ENCODE results near the gene TKTL1. TPM values are rescaled to one million over a fixed set of nuclear protein-coding genes. Genes with fewer than 3 reads are reported as not detected.

Gene TKTL1
- not detected in 2 replicates for total RNA-seq

GRCh38 chrX:154295664-154296310 lies at the start of gene TKTL1:
Gene TKTL1 (plus strand): TSS chrX:154295795. CDS start chrX:154295860, 65 bp downstream.

DNA sequence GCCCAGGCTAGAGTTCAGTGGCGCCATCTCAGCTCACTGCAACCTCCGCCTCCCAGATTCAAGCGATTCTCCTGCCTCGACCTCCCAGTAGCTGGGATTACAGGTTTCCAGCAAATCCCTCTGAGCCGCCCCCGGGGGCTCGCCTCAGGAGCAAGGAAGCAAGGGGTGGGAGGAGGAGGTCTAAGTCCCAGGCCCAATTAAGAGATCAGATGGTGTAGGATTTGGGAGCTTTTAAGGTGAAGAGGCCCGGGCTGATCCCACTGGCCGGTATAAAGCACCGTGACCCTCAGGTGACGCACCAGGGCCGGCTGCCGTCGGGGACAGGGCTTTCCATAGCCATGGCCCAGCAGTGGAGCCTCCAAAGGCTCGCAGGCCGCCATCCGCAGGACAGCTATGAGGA lies 38.3 kb upstream of the TKTL1 start, which contains the start of gene OPN1MW3:
Gene OPN1MW3 (plus strand): TSS at position 301 of the 400 bp plus-strand sequence. CDS start 38 bp downstream, at position 339.

DNA sequence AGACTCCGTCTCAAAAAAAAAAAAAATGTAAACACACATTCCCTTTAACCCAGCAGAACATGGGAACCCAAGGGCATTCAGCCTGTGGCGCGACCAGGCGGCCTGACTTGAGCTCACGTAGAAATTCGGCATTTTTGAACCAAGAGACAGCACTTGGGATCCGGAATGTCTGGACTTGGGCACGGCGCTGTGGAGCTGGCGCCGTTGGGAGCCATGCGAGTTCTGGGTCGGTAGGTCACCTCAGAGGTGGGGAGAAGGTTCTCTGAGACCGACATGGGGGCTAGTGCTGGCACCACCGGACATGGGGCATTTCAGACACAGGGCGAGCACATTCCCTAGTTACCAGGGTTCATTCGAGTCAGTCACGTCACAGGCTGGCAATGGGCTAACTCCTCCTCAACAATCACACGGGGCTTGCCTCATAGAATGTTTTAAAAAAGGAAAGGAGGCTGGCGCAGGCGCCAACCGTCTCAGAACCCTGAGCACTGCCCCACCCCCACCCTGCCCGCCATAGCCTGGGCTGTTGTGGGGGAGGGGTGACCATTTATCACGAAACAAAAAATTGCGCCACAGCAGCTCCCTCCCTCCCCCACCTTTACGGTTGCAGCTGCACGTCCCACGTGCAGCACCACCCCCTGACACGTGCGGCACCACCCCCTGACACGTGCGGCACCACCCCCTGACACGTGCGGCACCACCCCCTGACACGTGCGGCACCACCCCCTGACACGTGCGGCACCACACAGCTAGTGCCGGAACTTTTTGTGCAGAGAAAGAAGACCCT lies 612 bp upstream of the TKTL1 start, which contains the start of gene TEX28:
Gene TEX28 (minus strand): TSS at position 334 of the 784 bp plus-strand sequence. CDS start 3,007 bp downstream, outside the sequence.

DNA sequence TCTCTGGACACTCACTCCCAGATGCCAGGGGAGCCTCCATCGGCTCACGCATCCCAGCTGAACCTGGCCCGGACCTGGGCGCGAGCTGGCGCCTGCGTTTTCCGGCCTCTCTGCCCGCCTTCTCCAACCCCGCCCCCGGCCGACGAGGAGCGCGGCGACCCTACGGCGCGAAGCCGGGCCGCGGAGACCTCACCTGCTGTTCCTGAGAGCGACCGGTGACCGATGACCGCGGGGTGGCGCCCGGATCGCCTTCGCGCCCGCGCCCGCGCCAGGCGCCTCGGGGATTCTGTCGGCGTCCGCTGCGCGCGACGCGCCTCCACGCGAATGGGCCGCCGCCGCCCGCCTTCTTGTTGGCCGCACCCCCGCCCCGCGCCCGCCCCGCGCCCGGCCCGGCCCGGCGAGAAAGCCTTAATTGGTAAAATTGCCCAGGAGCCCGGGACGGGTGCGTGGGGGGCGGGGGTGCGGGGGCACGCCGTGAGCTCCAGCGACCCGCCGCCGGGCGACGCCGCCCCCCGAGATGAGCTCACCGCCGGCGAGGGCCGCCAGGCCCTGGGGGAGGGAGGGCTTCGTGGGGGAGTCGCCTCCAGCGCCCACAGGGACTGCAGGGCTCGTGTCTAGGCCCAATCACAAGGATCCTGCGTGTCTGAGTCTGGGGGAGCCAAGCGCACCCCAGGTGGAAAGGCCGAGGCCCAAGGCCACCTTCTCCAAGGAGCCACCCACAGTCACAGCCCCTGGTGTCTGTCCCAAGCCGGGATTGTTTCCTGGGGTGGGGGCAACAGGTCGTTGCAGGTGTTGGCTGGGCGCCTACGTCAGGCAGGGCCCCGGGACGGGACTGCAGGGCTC lies 78.9 kb downstream of the TKTL1 start, which contains the start of gene FLNA:
Gene FLNA (minus strand): TSS at position 322 of the 843 bp plus-strand sequence. CDS start 3,389 bp downstream, outside the sequence.

DNA sequence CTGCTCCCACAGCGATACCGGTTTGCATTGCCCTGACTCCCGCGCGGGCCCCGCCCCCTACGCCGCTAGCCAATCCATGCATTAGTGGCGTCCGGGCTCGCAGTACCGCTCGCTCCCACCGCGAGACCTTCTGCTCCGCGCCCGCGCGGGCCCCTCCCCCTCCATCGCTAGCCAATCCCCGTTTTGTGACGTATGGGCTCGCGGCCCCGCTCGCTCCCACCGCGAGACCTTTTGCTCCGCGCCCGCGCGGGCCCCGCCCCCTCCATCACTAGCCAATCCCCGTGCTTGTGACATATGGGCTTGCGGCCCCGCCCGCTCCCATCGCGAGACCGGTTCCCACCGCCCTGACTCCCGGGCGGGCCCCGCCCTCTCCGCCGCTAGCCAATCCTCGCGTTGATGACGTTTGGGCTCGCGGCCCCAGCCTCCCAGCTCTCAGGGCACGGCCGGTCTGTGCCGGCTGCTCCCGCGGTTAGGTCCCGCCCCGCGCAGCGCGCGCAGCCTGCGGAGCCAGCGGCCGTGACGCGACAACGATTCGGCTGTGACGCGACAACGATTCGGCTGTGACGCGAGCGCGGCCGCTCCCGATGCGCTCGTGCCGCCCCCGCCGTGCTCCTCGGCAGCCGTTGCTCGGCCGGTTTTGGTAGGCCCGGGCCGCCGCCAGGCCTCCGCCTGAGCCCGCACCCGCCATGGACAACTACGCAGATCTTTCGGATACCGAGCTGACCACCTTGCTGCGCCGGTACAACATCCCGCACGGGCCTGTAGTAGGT lies 83.4 kb downstream of the TKTL1 start, which contains the start of gene EMD:
Gene EMD (plus strand): TSS at position 497 of the 770 bp plus-strand sequence. CDS start 190 bp downstream, at position 687.

Other genes with a start within 250 kb of the TKTL1 start
- gene MECP2, start 198.1 kb upstream of the TKTL1 start, total RNA-seq: 12.0 and 16.4 TPM in 2 replicates
- not detected in 2 replicates for gene OPN1LW, start 151.6 kb upstream of the TKTL1 start, total RNA-seq
- gene OPN1MW, start 113.2 kb upstream of the TKTL1 start, total RNA-seq: not detected in 2 replicates
- not detected in 2 replicates for gene OPN1MW2, start 76.0 kb upstream of the TKTL1 start, total RNA-seq
- gene OPN1MW3, start 38.2 kb upstream of the TKTL1 start, total RNA-seq: not detected in 2 replicates
- not detected in 2 replicates for gene TEX28, start 671 bp upstream of the TKTL1 start, total RNA-seq
- gene FLNA, start 78.8 kb downstream of the TKTL1 start, total RNA-seq: 796 and 1,439 TPM in 2 replicates
- 17.3 and 17.4 TPM in 2 replicates for gene EMD, start 83.5 kb downstream of the TKTL1 start, total RNA-seq
- 5,235 and 8,047 TPM in 2 replicates for gene RPL10, start 102.6 kb downstream of the TKTL1 start, total RNA-seq
- gene DNASE1L1, start 113.5 kb downstream of the TKTL1 start, total RNA-seq: 65.8 and 69.7 TPM in 2 replicates
- 23.7 and 27.0 TPM in 2 replicates for gene TAFAZZIN, start 115.7 kb downstream of the TKTL1 start, total RNA-seq
- gene ATP6AP1, start 132.9 kb downstream of the TKTL1 start, total RNA-seq: 69.6 and 81.0 TPM in 2 replicates
- 38.8 and 56.4 TPM in 2 replicates for gene GDI1, start 141.4 kb downstream of the TKTL1 start, total RNA-seq
- 44.1 and 60.5 TPM in 2 replicates for gene FAM50A, start 148.3 kb downstream of the TKTL1 start, total RNA-seq
- gene PLXNA3, start 162.5 kb downstream of the TKTL1 start, total RNA-seq: 11.3 TPM in 2 replicates
- 16.8 and 34.5 TPM in 2 replicates for gene LAGE3, start 183.5 kb downstream of the TKTL1 start, total RNA-seq
- gene UBL4A, start 190.8 kb downstream of the TKTL1 start, total RNA-seq: 56.6 and 82.7 TPM in 2 replicates
- 20.5 and 22.4 TPM in 2 replicates for gene SLC10A3, start 194.8 kb downstream of the TKTL1 start, total RNA-seq
- gene FAM3A, start 220.4 kb downstream of the TKTL1 start, total RNA-seq: 31.1 and 36.1 TPM in 2 replicates